ENCODE results near the gene DNMBP. TPM values are rescaled to one million over a fixed set of nuclear protein-coding genes. Genes with fewer than 3 reads are reported as not detected.
A peak's percentile ranks its signal among the peaks of the same experiment; 100 is the strongest.
"Not testable (repeated sequence)": the region's sequence is repeated elsewhere in the genome, so short reads cannot be mapped to it uniquely, and the experiment has no call there.

The DNMBP gene
- total and polyA plus RNA-seq, 2 of the 4 experiments (the other 2 are of a cell fraction): 10.9 to 13.6 TPM

DNA sequence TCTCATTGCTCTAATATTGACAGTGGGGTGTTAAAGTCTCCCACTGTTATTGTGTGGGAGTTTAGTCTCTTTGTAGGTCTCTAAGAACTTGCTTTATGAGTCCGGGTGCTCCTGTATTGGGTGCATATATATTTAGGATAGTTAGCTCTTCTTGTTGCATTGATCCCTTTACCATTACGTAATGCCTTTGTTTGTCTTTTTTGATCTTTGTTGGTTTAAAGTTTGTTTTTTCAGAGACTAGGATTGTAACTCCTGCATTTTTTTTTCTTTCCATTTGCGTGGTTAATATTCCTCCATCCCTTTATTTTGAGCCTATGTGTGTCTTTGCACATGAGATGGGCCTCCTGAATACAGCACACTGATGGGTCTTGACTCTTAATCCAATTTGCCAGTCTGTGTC is 142.5 kb downstream of the DNMBP start:
- dilution Hi-C loops (cut with HindIII; ENCODE audit: low sequenced_read_pairs, unreplicated experiment); H3K9me3 ChIP-seq (ENCODE audit: control insufficient read depth, insufficient read depth, low read length); H4K5ac ChIP-seq (ENCODE audit: low read depth, low read length); H3K9me1 ChIP-seq (ENCODE audit: insufficient read depth, low read length); DNase-seq; H3K4me3 ChIP-seq (ENCODE audit: insufficient read depth, low read depth, low read length); H3K56ac ChIP-seq (ENCODE audit: extremely low read depth, insufficient read depth, low read length); H3K79me1 ChIP-seq (ENCODE audit: low read depth in 1 of 2, low read length in 2 of 2); H3K27ac ChIP-seq (ENCODE audit: insufficient read depth, low read length); H3K23ac ChIP-seq (ENCODE audit: low read depth, low read length); H3K4ac ChIP-seq (ENCODE audit: low read depth, low read length); intact Hi-C loops (cut with micrococcal nuclease); H2BK120ac ChIP-seq (ENCODE audit: low read depth, low read length); in situ Hi-C loops (cut with MboI; ENCODE audit: low sequenced_read_pairs); H4K8ac ChIP-seq (ENCODE audit: low read depth in 2 of 2, low read length in 2 of 2); H2AK5ac ChIP-seq (ENCODE audit: low read depth, low read length); ATAC-seq (ENCODE audit: low read depth); H3K4me1 ChIP-seq (ENCODE audit: control insufficient read depth, insufficient read depth, low read length); POLR2A ChIA-PET (ENCODE audit: unreplicated experiment); H4K20me1 ChIP-seq (ENCODE audit: insufficient read depth, low read length); H2BK5ac ChIP-seq (ENCODE audit: low read depth, low read length, poor library complexity, severe bottlenecking); BruUV-seq (replicated peaks); H3K9ac ChIP-seq (ENCODE audit: low read depth, low read length); H3K36me3 ChIP-seq (ENCODE audit: control insufficient read depth, insufficient read depth, low read length); H3K18ac ChIP-seq (ENCODE audit: low read depth, low read length); H4K91ac ChIP-seq (ENCODE audit: insufficient read depth, low read depth, low read length); H3K4me2 ChIP-seq (ENCODE audit: low read depth, low read length); H2BK15ac ChIP-seq (ENCODE audit: low read depth, low read length); H3K27me3 ChIP-seq (ENCODE audit: control insufficient read depth, insufficient read depth, low read length); H2AK9ac ChIP-seq (replicated peaks; ENCODE audit: low read depth, low read length, poor library complexity); H2AFZ ChIP-seq (replicated peaks; ENCODE audit: low read length, poor library complexity); H3K14ac ChIP-seq (replicated peaks; ENCODE audit: low read depth, low read length); CTCF ChIA-PET; H2BK20ac ChIP-seq (ENCODE audit: low read depth, low read length): not testable (repeated sequence)
- no CpG with 5 or more reads among the region's 3 CpGs for WGBS, 2 experiments (ENCODE audit: extremely low coverage in 2 of 2, insufficient read length in 1 of 2)

- H3K14ac ChIP-seq (replicated peaks; ENCODE audit: low read depth, low read length); H2AK9ac ChIP-seq (replicated peaks; ENCODE audit: low read depth, low read length, poor library complexity); ATAC-seq (ENCODE audit: low read depth); H3K9me3 ChIP-seq (ENCODE audit: control insufficient read depth, insufficient read depth, low read length); H3K4me2 ChIP-seq (ENCODE audit: low read depth, low read length); POLR2A ChIA-PET (ENCODE audit: unreplicated experiment); H3K4me3 ChIP-seq (ENCODE audit: insufficient read depth, low read depth, low read length); H2AFZ ChIP-seq (replicated peaks; ENCODE audit: low read length, poor library complexity); H3K27me3 ChIP-seq (ENCODE audit: control insufficient read depth, insufficient read depth, low read length); H3K18ac ChIP-seq (ENCODE audit: low read depth, low read length); H3K9ac ChIP-seq (ENCODE audit: low read depth, low read length); in situ Hi-C loops (cut with MboI; ENCODE audit: low sequenced_read_pairs); dilution Hi-C loops (cut with HindIII; ENCODE audit: low sequenced_read_pairs, unreplicated experiment); intact Hi-C loops (cut with micrococcal nuclease); H2BK15ac ChIP-seq (ENCODE audit: low read depth, low read length); H3K4me1 ChIP-seq (ENCODE audit: control insufficient read depth, insufficient read depth, low read length); H3K9me1 ChIP-seq (ENCODE audit: insufficient read depth, low read length); H4K20me1 ChIP-seq (ENCODE audit: insufficient read depth, low read length); H3K79me1 ChIP-seq (ENCODE audit: low read depth in 1 of 2, low read length in 2 of 2); H3K56ac ChIP-seq (ENCODE audit: extremely low read depth, insufficient read depth, low read length); BruUV-seq (replicated peaks); H3K36me3 ChIP-seq (ENCODE audit: control insufficient read depth, insufficient read depth, low read length); H4K5ac ChIP-seq (ENCODE audit: low read depth, low read length); H4K91ac ChIP-seq (ENCODE audit: insufficient read depth, low read depth, low read length): not testable (repeated sequence)
- Histone ChIP-seq H3K27ac (ENCODE audit: insufficient read depth, low read length) (peak overlapping the region; percentile 9; the same call in 1 of the 2 replicates), H3K4ac (ENCODE audit: low read depth, low read length) (peak overlapping the region; percentile 10; the same call in 1 of the 2 replicates), H2BK120ac (ENCODE audit: low read depth, low read length) (peak overlapping the region; percentile 32; the same call in 1 of the 2 replicates), H2AK5ac (ENCODE audit: low read depth, low read length) (peak overlapping the region; percentile 73; the same call in 1 of the 2 replicates), H2BK20ac (ENCODE audit: low read depth, low read length) (peak overlapping the region; percentile 80; the same call in 1 of the 2 replicates), H4K8ac (ENCODE audit: low read depth in 2 of 2, low read length in 2 of 2) (0 out of 4 replicates have a peak overlapping the region, but pooled peaks of 1 of the 2 experiments have one; percentile 33), H2BK5ac (ENCODE audit: low read depth, low read length, poor library complexity, severe bottlenecking) (peak overlapping the region; percentile 39), H3K23ac (ENCODE audit: low read depth, low read length) (peak overlapping the region; percentile 73; the same call in 1 of the 2 replicates)
- CTCF ChIA-PET: interaction anchor here (1.5 kb wide), 1 partner anchor 10 kb away, joined by 4 read pairs; no protein-coding TSS in a partner anchor
- no CpG with 5 or more reads among the region's 9 CpGs for WGBS, 2 experiments (ENCODE audit: extremely low coverage in 2 of 2, insufficient read length in 1 of 2)
- DNase-seq: peak; percentile 63
Observed at GRCh38 chr10:99863535-99864240, 146.1 kb downstream of the DNMBP start.
